HepG2 (cell line): ENCODE data around the gene WNT2B.

Experiments
- PAX8 ChIP-seq: sonication (generic); formaldehyde crosslinking; IDR thresholded peaks from 2 replicates; pipeline ENCODE4 v1.8.0; 2022; ENCODE audit warnings: mild to moderate bottlenecking, missing genetic modification reagents, borderline replicate concordance
- POLR2AphosphoS5 ChIP-seq: IDR thresholded peaks from 2 replicates; pipeline ENCODE4 v1.6.1; 2012; ENCODE audit warnings: low read depth, low read length

GRCh38 chr1:112548547-112548946, 39.8 kb downstream of the WNT2B start:
- TF ChIP-seq POLR2AphosphoS5 (no peak), PAX8 (CRISPR knock-in tag) (no peak)
